HCT116 (cell line): ENCODE data around the gene SNX9. TPM values are rescaled to one million over a fixed set of nuclear protein-coding genes. Genes with fewer than 3 reads are reported as not detected.

Experiments used
- ATAC-seq: fragments of 200-7000 bp; cut with Tn5 transposase; 2 replicates; pipeline ENCODE4 v1.9.1; 2020; ENCODE audit warnings: mild to moderate bottlenecking, moderate library complexity
- BruUV-seq: library from RNA; stranded (reverse); fragments of 400-500 nt; replicated peaks from 2 replicates; lab custom pipeline; 2021; lab: Mats Ljungman, UMichigan
- CTCF ChIA-PET: fragments of 300-600 bp; sonication (Branson Sonifier 250); formaldehyde crosslinking; loops from one replicate; lab custom pipeline; 2021; ENCODE audit warnings: antibody characterized with exemption; lab: Charles Lee
- POLR2A ChIA-PET: fragments of 300-600, 350-600 bp; sonication (Branson Sonifier 250); formaldehyde crosslinking; loops from one replicate; lab custom pipeline; 2021; ENCODE audit warnings: antibody characterized with exemption; lab: Charles Lee
- RAD21 ChIA-PET, 2 experiments: fragments of 300-600 bp; sonication (Branson Sonifier 250); formaldehyde crosslinking; loops; one replicate each; lab custom pipeline; 2023; ENCODE audit warnings: low total read pairs in 2 of 2; ENCODE audit not compliant: uncharacterized antibody in 2 of 2, unreplicated experiment in 2 of 2, low non-redundant PET in 1 of 2; lab: Charles Lee
- DNase-seq: peaks from one replicate; pipeline ENCODE4 v3.0.0-alpha.2; 2010; ENCODE audit warnings: low read depth, low spot score
- H2AFZ ChIP-seq: fragments of 200-600 bp; shearing (Covaris generic), sonication (generic); 2 replicates; pipeline ENCODE4 v1.6.1; 2017; ENCODE audit warnings: low read depth, mixed run types, mixed read lengths, antibody characterized with exemption, low read length; ENCODE audit not compliant: poor library complexity, severe bottlenecking
- H3K27ac ChIP-seq: 2 replicates; pipeline ENCODE4 v1.5.1; 2012; ENCODE audit warnings: low read depth, low read length
- H3K27me3 ChIP-seq: fragments of 200-600 bp; sonication (generic); 2 replicates; pipeline ENCODE4 v1.6.1; 2016; ENCODE audit warnings: mixed run types, low read length, mixed read lengths; ENCODE audit not compliant: insufficient read depth
- H3K36me3 ChIP-seq, 2 experiments: fragments of 200-500 bp in 1 of 2; fragments of 200-600 bp in 1 of 2; sonication (Bioruptor generic) in 1 of 2; sonication (generic) in 1 of 2; 2 replicates each; pipeline versions ENCODE4 v1.5.1 to v1.6.1; 2014 to 2016; ENCODE audit warnings: low read length in 2 of 2, inconsistent platforms in 1 of 2, mixed read lengths in 1 of 2, mixed run types in 1 of 2; ENCODE audit not compliant: insufficient read depth in 2 of 2, control insufficient read depth in 1 of 2
- H3K4me1 ChIP-seq, 2 experiments: fragments of 200-600 bp in 1 of 2; sonication (generic) in 1 of 2; 2 replicates each; pipeline versions ENCODE4 v1.5.1 to v1.6.1; 2012 to 2017; ENCODE audit warnings: low read length in 2 of 2, inconsistent platforms in 1 of 2, mild to moderate bottlenecking in 1 of 2, mixed read lengths in 1 of 2, mixed run types in 1 of 2, moderate library complexity in 1 of 2; ENCODE audit not compliant: insufficient read depth in 2 of 2, control insufficient read depth in 1 of 2
- H3K4me2 ChIP-seq: fragments of 200-600 bp; sonication (generic); 2 replicates; pipeline ENCODE4 v1.6.1; 2017; ENCODE audit warnings: mixed run types, low read length, mixed read lengths
- H3K4me3 ChIP-seq, 2 experiments: fragments of 200-600 bp in 1 of 2; sonication (generic) in 1 of 2; replicated peaks in 1 of 2; 2 replicates each; pipeline ENCODE4 v1.5.1; 2011 to 2016; ENCODE audit warnings: low read length in 2 of 2, control low read depth in 1 of 2, low read depth in 1 of 2, mild to moderate bottlenecking in 1 of 2, mixed read lengths in 1 of 2, mixed run types in 1 of 2
- H3K79me2 ChIP-seq: fragments of 200-600 bp; sonication (generic); 2 replicates; pipeline ENCODE4 v1.6.1; 2017; ENCODE audit warnings: mild to moderate bottlenecking, mixed run types, low read length, moderate library complexity, mixed read lengths; ENCODE audit not compliant: insufficient read depth
- H3K9ac ChIP-seq: fragments of 200-600 bp; sonication (generic); 2 replicates; pipeline ENCODE4 v1.6.1; 2016; ENCODE audit warnings: low read length, mixed read lengths
- H3K9me2 ChIP-seq: fragments of 200-600 bp; sonication (generic), shearing (Covaris generic); 2 replicates; pipeline ENCODE4 v1.6.1; 2017; ENCODE audit warnings: mixed run types, mild to moderate bottlenecking, moderate library complexity; ENCODE audit not compliant: insufficient read depth
- H3K9me3 ChIP-seq, 2 experiments: fragments of 200-500 bp in 1 of 2; fragments of 200-600 bp in 1 of 2; sonication (Bioruptor generic) in 1 of 2; sonication (generic) in 1 of 2; 2 replicates each; pipeline ENCODE4 v1.6.1; 2014 to 2017; ENCODE audit warnings: low read length in 2 of 2, mixed read lengths in 2 of 2, inconsistent platforms in 1 of 2, low read depth in 1 of 2, mild to moderate bottlenecking in 1 of 2, mixed run types in 1 of 2, moderate library complexity in 1 of 2; ENCODE audit not compliant: control insufficient read depth in 1 of 2, insufficient read depth in 1 of 2
- H4K20me1 ChIP-seq: fragments of 200-600 bp; sonication (generic), shearing (Covaris generic); 2 replicates; pipeline ENCODE4 v1.6.1; 2017; ENCODE audit warnings: mixed run types, mild to moderate bottlenecking, moderate library complexity; ENCODE audit not compliant: insufficient read depth
- CEBPB ChIP-seq: IDR thresholded peaks from 2 replicates; pipeline ENCODE4 v1.6.1; 2012; ENCODE audit warnings: low read depth
- EGR1 ChIP-seq: IDR thresholded peaks from 2 replicates; pipeline ENCODE4 v1.6.1; 2012; ENCODE audit warnings: low read depth
- EZH2 ChIP-seq: fragments of 200-600 bp; sonication (generic); IDR thresholded peaks from 2 replicates; pipeline ENCODE4 v1.6.1; 2017; ENCODE audit warnings: antibody characterized with exemption, mixed run types
- EZH2phosphoT487 ChIP-seq: fragments of 200-600 bp; IDR thresholded peaks from 2 replicates; pipeline ENCODE4 v1.6.1; 2018; ENCODE audit warnings: antibody characterized with exemption, borderline replicate concordance
- FOSL1 ChIP-seq: IDR thresholded peaks from 2 replicates; pipeline ENCODE4 v1.6.1; 2012; ENCODE audit warnings: low read depth
- POLR2A ChIP-seq: IDR thresholded peaks from 2 replicates; pipeline ENCODE4 v1.7.0; 2011; ENCODE audit warnings: borderline replicate concordance; ENCODE audit not compliant: insufficient read depth, insufficient read length; ENCODE audit errors: extremely low read depth
- POLR2AphosphoS5 ChIP-seq: IDR thresholded peaks from 2 replicates; pipeline ENCODE4 v1.6.1; 2011; ENCODE audit warnings: mild to moderate bottlenecking, low read depth, low read length, moderate library complexity
- RAD21 ChIP-seq: IDR thresholded peaks from 2 replicates; pipeline ENCODE4 v1.6.1; 2012; ENCODE audit warnings: low read depth, mild to moderate bottlenecking
- SP1 ChIP-seq: IDR thresholded peaks from 2 replicates; pipeline ENCODE4 v1.6.1; 2012; ENCODE audit warnings: low read depth
- SRF ChIP-seq: IDR thresholded peaks from 2 replicates; pipeline ENCODE4 v1.6.1; 2012; ENCODE audit warnings: low read depth
- YY1 ChIP-seq: IDR thresholded peaks from 2 replicates; pipeline ENCODE4 v1.6.1; 2011; ENCODE audit warnings: low read length, low read depth, moderate library complexity, mild to moderate bottlenecking; ENCODE audit not compliant: insufficient replicate concordance; ENCODE audit errors: extremely low read depth
- ZFX ChIP-seq: fragments of 450-650 bp; IDR thresholded peaks from 2 replicates; pipeline ENCODE4 v1.6.1; 2017
- ZNF274 ChIP-seq: fragments of 200-500 bp; sonication (Bioruptor generic); IDR thresholded peaks from 2 replicates; pipeline ENCODE4 v1.6.1; 2014; ENCODE audit warnings: mild to moderate bottlenecking, low read depth, low read length, inconsistent platforms
- intact Hi-C: fragments of 100-400 bp; cut with micrococcal nuclease; formaldehyde crosslinking; loops from 2 replicates; pipeline ENCODE4 v1.10.0; 2022
- total RNA-seq: library from RNA; stranded (reverse); gene quantifications from one replicate; pipeline ENCODE4 v1.2.1, GENCODE V29; 2021; ENCODE audit not compliant: unreplicated experiment
- TF ChIP-seq, protein P1 (sequence below): IDR thresholded peaks from 2 replicates; pipeline ENCODE4 v1.6.1; 2012; ENCODE audit warnings: low read depth
- TF ChIP-seq, protein P2 (sequence below): IDR thresholded peaks from 2 replicates; pipeline ENCODE4 v1.6.1; 2012
- TF ChIP-seq, protein P3 (sequence below): IDR thresholded peaks from 2 replicates; pipeline ENCODE4 v1.6.1; 2012
- TF ChIP-seq, protein P4 (sequence below), 3 experiments: fragments of 200-600 bp in 1 of 3; sonication (generic) in 1 of 3; IDR thresholded peaks in 2 of 3; conservative IDR thresholded peaks in 1 of 3; 2 replicates each; pipeline ENCODE4 v1.5.1; 2012 to 2017; ENCODE audit warnings: low read depth in 2 of 3, low read length in 2 of 3, antibody characterized with exemption in 1 of 3, borderline replicate concordance in 1 of 3, control low read depth in 1 of 3, mild to moderate bottlenecking in 1 of 3, mixed read lengths in 1 of 3, mixed run types in 1 of 3, moderate library complexity in 1 of 3; ENCODE audit not compliant: insufficient read depth in 1 of 3

SNX9 gene
- total RNA-seq, 1 experiment from 2014 or later, result 42.5 TPM

DNA sequence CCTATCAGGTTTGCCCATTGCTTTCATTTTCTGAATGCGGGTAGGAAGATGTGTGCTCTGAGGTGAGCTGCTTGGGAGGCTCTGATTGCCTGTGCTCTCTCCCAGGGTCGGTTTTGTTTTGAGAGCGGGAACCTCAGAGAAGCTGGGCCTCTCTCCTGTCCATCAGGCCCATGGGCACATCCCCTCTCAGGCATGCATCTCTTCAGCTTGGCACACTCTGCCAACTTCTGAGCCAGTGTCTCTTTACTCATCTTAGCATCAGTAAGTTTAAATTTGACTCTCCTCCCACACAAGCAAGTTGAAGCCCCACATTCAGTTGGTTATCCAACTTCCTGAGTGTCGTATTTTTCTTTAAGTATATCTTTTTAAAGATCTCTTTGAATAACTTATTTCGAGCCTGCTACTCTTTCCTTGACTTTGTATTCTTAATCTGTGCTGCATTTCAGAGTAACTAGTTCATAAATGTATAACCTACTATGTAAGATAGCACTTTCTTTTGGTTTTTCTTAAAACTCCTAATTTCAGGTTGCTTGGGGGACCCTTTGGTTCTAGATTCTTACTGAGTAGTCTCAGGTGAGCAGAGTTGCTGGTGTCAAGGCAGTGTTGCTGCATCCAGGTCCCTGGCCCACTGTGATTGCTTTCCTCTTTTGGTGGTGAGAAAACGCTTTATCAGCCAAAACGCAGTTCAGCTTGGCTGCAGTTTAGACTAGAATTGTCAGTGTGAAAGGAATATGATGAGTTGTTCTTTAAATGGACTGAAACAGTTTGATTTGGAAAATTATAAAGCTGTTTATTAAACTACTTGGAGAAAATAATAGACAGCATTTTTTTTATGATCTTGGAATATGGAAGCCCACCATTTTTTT, 54.8 kb downstream of the SNX9 start:
- POLR2A ChIA-PET, result no interaction called here
- Histone ChIP-seq H3K79me2 (no peaks in the 10 kb centered on the region), H3K27me3 (no peaks in the 10 kb centered on the region), H3K4me2 (no peak overlapping the region), H3K4me3 (no peak overlapping the region), H3K27ac (no peak overlapping the region), H4K20me1 (no peaks in the 10 kb centered on the region), H3K36me3 (peaks cover 6 to 10% of the 10 kb centered on the region in 2 experiments; a peak in 2 of 4 replicates), H2AFZ (no peak overlapping the region), H3K9me3 (no peaks in the 10 kb centered on the region), H3K9ac (no peak overlapping the region), H3K9me2 (no peaks in the 10 kb centered on the region), H3K4me1 (no peaks in the 10 kb centered on the region)
- intact Hi-C loops, result loop anchor here (10.0 kb wide), 1 partner anchor 213 kb away; no protein-coding TSS in a partner anchor
- CTCF ChIA-PET, result interaction anchor here (1.3 kb wide), 1 partner anchor 10 kb away, joined by 3 read pairs; no protein-coding TSS in a partner anchor
- DNase-seq (no peak), ATAC-seq (no peak)
- TF ChIP-seq, protein P1, sequence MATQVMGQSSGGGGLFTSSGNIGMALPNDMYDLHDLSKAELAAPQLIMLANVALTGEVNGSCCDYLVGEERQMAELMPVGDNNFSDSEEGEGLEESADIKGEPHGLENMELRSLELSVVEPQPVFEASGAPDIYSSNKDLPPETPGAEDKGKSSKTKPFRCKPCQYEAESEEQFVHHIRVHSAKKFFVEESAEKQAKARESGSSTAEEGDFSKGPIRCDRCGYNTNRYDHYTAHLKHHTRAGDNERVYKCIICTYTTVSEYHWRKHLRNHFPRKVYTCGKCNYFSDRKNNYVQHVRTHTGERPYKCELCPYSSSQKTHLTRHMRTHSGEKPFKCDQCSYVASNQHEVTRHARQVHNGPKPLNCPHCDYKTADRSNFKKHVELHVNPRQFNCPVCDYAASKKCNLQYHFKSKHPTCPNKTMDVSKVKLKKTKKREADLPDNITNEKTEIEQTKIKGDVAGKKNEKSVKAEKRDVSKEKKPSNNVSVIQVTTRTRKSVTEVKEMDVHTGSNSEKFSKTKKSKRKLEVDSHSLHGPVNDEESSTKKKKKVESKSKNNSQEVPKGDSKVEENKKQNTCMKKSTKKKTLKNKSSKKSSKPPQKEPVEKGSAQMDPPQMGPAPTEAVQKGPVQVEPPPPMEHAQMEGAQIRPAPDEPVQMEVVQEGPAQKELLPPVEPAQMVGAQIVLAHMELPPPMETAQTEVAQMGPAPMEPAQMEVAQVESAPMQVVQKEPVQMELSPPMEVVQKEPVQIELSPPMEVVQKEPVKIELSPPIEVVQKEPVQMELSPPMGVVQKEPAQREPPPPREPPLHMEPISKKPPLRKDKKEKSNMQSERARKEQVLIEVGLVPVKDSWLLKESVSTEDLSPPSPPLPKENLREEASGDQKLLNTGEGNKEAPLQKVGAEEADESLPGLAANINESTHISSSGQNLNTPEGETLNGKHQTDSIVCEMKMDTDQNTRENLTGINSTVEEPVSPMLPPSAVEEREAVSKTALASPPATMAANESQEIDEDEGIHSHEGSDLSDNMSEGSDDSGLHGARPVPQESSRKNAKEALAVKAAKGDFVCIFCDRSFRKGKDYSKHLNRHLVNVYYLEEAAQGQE, result no peak
- TF ChIP-seq POLR2AphosphoS5, result no peak
- no peak for TF ChIP-seq FOSL1
- TF ChIP-seq CEBPB, result no peak
- no peak for TF ChIP-seq YY1
- TF ChIP-seq, protein P2, sequence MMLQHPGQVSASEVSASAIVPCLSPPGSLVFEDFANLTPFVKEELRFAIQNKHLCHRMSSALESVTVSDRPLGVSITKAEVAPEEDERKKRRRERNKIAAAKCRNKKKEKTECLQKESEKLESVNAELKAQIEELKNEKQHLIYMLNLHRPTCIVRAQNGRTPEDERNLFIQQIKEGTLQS, result no peak
- no peak for TF ChIP-seq POLR2A
- no peak for TF ChIP-seq ZNF274
- TF ChIP-seq EGR1, result no peak
- TF ChIP-seq RAD21, result no peak
- TF ChIP-seq SRF, result no peak
- TF ChIP-seq, protein P3, sequence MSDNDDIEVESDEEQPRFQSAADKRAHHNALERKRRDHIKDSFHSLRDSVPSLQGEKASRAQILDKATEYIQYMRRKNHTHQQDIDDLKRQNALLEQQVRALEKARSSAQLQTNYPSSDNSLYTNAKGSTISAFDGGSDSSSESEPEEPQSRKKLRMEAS, result no peak
- TF ChIP-seq EZH2, result no peak
- no peak for TF ChIP-seq ZFX
- TF ChIP-seq, protein P4, sequence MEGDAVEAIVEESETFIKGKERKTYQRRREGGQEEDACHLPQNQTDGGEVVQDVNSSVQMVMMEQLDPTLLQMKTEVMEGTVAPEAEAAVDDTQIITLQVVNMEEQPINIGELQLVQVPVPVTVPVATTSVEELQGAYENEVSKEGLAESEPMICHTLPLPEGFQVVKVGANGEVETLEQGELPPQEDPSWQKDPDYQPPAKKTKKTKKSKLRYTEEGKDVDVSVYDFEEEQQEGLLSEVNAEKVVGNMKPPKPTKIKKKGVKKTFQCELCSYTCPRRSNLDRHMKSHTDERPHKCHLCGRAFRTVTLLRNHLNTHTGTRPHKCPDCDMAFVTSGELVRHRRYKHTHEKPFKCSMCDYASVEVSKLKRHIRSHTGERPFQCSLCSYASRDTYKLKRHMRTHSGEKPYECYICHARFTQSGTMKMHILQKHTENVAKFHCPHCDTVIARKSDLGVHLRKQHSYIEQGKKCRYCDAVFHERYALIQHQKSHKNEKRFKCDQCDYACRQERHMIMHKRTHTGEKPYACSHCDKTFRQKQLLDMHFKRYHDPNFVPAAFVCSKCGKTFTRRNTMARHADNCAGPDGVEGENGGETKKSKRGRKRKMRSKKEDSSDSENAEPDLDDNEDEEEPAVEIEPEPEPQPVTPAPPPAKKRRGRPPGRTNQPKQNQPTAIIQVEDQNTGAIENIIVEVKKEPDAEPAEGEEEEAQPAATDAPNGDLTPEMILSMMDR (IDR thresholded peaks at IDR 0.05 in 2 of 3, conservative IDR thresholded peaks at IDR 0.05 in 1 of 3; ENCODE audit: borderline replicate concordance in 1 of 3, insufficient read depth in 1 of 3, low read depth in 2 of 3, low read length in 2 of 3), result no peak
- TF ChIP-seq EZH2phosphoT487, result no peak
- TF ChIP-seq SP1, result no peak
- RAD21 ChIA-PET, result interaction anchor here in 1 of 2 experiments (0.8 kb wide), 1 partner anchor 254 kb away, joined by 4 read pairs; no protein-coding TSS in a partner anchor
- no TSS peak for BruUV-seq
